ENCODE data around the gene NDUFAF2.

Gene NDUFAF2

DNA sequence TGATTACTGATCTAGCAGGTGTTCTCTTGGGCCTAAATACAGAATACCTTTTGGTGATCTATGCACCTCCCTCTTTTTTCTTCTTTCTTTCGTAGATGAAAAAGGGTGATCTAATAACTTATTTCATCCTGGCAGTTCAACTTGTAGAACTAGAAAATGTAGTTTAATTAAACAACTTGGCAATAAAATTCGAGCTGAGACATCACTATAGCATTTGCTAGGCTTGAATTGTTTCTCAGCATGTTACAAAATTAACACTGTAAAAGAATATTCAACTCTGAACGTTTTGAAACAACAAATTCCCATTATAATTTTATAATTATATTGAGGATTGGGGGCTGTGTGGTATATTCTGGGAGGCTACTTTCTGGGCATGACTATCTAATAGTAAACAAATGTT is 197.8 kb downstream of the NDUFAF2 start:
- TF ChIP-seq ZNF274 (IDR thresholded peaks at IDR 0.05; ENCODE audit: low read depth, low read length), result no peak
- H3K4me3 ChIP-seq (ENCODE audit: low read length), result no peak overlapping the region

GRCh38 chr5:61148515-61148914 is 203.5 kb downstream of the NDUFAF2 start:
- no peak for TF ChIP-seq ZNF274 (IDR thresholded peaks at IDR 0.05; ENCODE audit: low read depth, low read length)

DNA sequence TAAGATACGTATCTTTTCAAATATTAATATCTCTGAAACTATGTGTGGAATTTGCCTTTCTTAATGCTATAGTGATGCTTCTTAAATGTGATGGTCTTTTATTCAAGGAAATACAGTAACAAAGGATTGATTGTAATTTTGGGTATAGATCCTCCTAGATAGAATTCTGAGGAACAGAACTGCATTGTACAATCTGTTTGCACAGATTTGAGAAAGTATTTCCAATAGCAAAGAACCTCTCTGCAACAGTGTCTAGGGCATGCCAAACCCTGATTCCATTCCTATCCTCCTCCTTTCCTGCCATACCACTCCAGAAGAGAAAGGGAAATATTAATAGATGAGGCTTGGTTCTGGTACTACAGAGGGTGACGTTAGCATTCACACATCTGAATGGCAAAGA is 206.9 kb downstream of the NDUFAF2 start:
- TF ChIP-seq ZNF274 (IDR thresholded peaks at IDR 0.05; ENCODE audit: low read depth, low read length), result no peak
- no peak overlapping the region for H3K4me3 ChIP-seq (ENCODE audit: low read length)

More at GRCh38 chr5:61148515-61148914, 203.5 kb downstream of the NDUFAF2 start:
- H3K4me3 ChIP-seq (ENCODE audit: low read length), result no peak overlapping the region

DNA sequence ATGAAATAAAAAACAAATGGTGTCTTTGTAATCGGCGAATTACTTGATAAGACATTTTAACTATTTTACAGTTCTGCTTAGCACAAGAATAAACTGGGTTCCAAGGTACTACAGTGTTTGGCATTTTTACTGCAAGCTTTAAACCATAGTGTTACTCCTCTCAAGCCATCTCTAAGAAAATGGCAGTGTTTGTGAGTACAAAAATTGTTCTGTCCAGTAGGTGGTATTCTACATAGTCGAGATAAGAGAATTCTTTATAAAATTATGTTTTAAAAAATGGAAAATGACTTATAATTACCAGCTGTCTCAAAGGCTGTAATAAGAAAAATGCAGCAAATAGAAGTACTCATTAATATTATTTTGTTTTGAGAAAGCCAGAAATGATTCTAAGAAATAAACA is 214.1 kb downstream of the NDUFAF2 start:
- no peak for TF ChIP-seq ZNF274 (IDR thresholded peaks at IDR 0.05; ENCODE audit: low read depth, low read length)
- no peak overlapping the region for H3K4me3 ChIP-seq (ENCODE audit: low read length)

GRCh38 chr5:61159836-61160235 is 214.8 kb downstream of the NDUFAF2 start:
- H3K4me3 ChIP-seq (ENCODE audit: low read length), result no peak overlapping the region
- TF ChIP-seq ZNF274 (IDR thresholded peaks at IDR 0.05; ENCODE audit: low read depth, low read length), result no peak

DNA sequence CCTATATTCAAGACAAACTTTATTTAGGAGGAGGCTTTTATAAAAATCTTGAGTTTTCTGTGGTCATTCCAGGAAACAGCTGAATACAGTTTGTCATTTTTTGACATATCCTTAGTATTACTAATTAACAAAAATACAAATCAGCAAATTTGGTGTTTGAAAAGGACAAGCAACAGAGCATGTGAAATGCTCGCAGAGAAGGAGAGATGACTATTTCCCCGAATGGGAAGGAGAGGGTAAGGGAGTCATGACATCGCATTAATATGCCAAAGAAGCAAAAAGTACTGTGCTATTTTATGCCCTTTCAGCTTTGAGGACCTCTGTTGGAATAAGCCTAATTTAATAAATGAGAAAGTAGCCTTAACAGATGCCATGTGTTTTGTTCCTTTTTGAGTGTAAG is 215.5 kb downstream of the NDUFAF2 start:
- peak overlapping the region; percentile 98; the same call in 1 of the 2 replicates for H3K4me3 ChIP-seq (ENCODE audit: low read length)
- TF ChIP-seq ZNF274 (IDR thresholded peaks at IDR 0.05; ENCODE audit: low read depth, low read length), result no peak

DNA sequence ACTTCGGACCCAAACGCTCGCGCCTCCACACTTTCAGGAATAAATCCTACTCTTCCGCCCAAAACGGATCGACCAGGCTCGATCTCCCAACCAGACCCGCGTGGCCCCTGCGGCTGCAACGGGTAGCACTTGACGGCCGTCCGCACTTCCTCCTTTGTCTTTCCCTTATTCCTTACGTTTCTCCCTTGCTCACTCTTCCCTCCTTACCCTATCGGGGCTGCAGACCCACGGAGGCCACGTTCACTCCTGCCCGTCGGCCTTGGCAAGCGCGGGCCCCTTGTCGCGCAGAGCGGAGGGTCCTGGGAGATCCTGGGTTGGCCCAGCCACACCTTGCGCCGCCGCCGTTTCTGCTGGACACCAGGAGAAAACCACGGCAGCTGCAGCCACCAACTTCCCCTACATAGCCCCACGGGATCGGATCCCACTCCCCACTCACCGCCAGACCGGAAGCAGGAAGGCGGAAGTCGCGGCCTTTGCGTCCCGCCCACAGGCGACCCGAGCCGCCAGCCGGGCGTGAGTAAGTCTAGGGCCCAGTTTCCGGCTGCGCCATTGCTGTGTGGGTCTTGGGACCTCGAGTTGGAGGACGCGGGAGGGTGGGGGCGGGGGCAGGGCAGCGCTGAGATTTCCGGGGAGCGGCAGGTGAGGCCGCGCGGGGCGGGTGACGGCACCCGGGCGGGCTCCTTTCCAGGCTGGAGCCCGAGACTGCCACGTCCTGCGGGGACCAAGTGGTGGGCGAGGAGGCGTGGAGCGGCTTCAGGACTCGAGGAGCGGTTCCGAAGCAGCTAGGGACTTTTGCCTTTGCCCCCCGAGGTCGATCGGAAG is 217.2 kb downstream of the NDUFAF2 start, which contains the start of gene SMIM15:
SMIM15 (minus strand) TSS at position 459 of the 822 bp plus-strand sequence. CDS start 2,297 bp downstream, outside the sequence.
- no peak for TF ChIP-seq ZNF274 (IDR thresholded peaks at IDR 0.05; ENCODE audit: low read depth, low read length)
- H3K4me3 ChIP-seq (ENCODE audit: low read length), result peak within 1 kb of the TSS; percentile 98

DNA sequence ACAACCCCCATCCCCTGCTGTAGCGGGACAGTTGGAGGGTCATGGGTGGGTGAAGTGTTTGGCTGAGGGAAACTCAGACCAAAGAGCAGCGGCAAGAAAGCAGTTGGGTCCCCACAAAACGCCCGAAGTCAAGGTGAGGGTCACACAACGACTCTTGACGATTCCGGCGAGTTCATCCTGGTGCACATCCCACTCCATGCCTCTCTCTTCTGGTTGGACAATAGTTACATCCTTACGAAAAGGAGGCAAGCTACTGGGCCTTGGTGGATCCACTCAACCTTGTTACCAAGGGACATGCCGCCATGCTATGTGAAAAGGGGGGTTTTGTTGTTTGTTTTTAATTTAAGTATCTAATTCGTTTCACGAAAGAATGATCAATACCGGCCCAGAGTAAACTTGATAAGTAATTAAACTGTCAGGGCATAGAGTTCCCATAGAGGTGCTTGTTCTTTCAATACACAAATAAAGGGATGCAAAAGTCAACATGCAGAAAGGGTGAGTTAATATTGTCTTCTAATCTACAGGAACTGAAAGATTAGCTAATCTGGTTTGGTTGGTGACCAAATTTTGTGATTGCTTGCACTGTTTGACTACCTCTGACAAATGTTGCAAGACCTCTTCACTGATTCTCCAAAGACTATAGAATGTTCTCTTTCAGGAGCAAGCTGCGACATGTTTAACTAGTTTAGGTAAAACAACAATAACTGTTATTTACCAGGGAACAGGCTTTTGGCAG is 218.0 kb downstream of the NDUFAF2 start:
- no peak for TF ChIP-seq ZNF274 (IDR thresholded peaks at IDR 0.05; ENCODE audit: low read depth, low read length)
- peak overlapping the region; percentile 98 for H3K4me3 ChIP-seq (ENCODE audit: low read length)

DNA sequence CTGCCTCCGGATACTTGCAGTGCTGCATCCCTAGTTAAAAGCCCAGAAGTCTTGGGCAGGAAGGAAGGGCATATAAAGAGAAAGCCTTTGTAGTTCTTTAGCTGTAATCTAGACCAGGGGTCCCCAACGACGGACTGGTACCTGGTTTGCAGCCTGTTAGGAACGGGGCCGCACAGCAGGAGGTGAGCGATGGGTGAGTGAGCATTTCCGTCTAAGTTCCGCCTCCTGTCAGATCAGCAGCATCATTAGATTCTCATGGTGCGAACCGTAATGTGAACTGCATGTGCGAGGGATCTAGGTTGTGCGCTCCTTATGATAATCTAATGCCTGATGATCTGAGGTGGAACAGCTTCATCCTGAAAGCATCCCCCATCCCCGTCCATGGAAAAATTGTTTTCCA is 218.9 kb downstream of the NDUFAF2 start:
- TF ChIP-seq ZNF274 (IDR thresholded peaks at IDR 0.05; ENCODE audit: low read depth, low read length), result no peak
- peak overlapping the region; percentile 4; the same call in 1 of the 2 replicates for H3K4me3 ChIP-seq (ENCODE audit: low read length)

DNA sequence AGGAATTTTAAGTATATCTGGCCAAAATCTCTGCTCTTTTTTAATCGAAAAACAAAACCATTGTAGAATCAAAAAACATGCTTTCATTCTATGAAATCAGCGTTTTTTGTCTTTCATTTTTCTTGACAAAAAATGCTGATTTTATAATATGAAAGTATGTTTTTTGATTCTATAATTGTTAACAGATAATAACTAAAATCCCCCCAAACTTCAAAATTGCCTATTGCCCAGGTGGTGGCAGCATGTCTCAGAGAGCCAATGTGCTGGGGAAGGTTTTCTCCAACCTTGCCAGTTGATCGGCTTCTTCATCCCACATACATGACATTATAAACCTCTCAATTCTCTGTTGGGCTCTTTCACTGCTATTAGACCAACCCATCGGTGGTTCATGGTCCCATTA is 222.4 kb downstream of the NDUFAF2 start:
- no peak overlapping the region for H3K4me3 ChIP-seq (ENCODE audit: low read length)
- no peak for TF ChIP-seq ZNF274 (IDR thresholded peaks at IDR 0.05; ENCODE audit: low read depth, low read length)

DNA sequence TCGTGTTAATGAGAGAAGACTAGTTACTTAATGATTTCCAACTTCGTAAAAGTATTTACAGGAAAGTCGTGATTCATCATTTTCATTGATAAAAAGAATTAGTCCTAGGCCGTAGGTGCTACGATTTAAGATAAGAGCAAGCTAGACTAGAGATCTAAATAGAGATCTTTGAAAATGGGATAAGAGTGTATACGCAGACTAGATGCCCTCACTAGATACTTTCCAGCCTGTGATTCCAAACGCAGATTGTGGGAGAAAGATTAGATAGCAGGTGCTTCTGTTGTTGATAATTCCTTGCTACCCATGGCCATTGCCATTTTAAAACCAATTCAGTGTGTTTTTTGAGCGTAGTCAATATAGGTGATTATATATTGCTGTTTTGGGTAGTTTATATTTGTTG is 223.9 kb downstream of the NDUFAF2 start:
- no peak for TF ChIP-seq ZNF274 (IDR thresholded peaks at IDR 0.05; ENCODE audit: low read depth, low read length)

GRCh38 chr5:61171479-61171878 is 226.5 kb downstream of the NDUFAF2 start:
- H3K4me3 ChIP-seq (ENCODE audit: low read length), result no peak overlapping the region
- TF ChIP-seq ZNF274 (IDR thresholded peaks at IDR 0.05; ENCODE audit: low read depth, low read length), result no peak

More for the DNA sequence above, 223.9 kb downstream of the NDUFAF2 start:
- no peak overlapping the region for H3K4me3 ChIP-seq (ENCODE audit: low read length)

DNA sequence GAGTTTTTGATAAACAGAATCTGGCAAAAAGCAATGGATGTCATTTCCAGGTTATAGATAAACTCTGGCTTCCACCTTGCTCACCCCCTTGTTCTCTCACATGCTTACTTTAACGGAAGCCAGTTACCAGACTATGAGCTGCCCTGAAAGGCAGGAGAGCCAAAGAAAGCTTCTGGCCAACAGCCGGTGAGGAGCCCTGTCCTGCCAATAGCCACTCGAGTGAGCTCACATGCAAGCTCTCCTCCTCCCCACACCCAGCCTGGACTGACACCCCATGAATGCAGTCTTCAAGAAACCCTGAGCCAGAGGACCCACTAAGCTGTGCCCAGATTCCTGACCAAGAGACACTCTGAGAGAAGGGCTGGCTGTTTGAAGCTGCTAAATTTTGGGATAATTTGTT is 231.6 kb downstream of the NDUFAF2 start:
- H3K4me3 ChIP-seq (ENCODE audit: low read length), result no peak overlapping the region

GRCh38 chr5:61177070-61177469 is 232.1 kb downstream of the NDUFAF2 start:
- no peak for TF ChIP-seq ZNF274 (IDR thresholded peaks at IDR 0.05; ENCODE audit: low read depth, low read length)
- H3K4me3 ChIP-seq (ENCODE audit: low read length), result no peak overlapping the region

More for the DNA sequence above, 231.6 kb downstream of the NDUFAF2 start:
- no peak for TF ChIP-seq ZNF274 (IDR thresholded peaks at IDR 0.05; ENCODE audit: low read depth, low read length)

- no peak overlapping the region; the same call in 1 of the 2 replicates for H3K4me3 ChIP-seq (ENCODE audit: low read length)
- no peak for TF ChIP-seq ZNF274 (IDR thresholded peaks at IDR 0.05; ENCODE audit: low read depth, low read length)
Measured at GRCh38 chr5:61177716-61178115, 232.7 kb downstream of the NDUFAF2 start.
